ENCODE results near the gene TMEM187. TPM values are rescaled to one million over a fixed set of nuclear protein-coding genes. Genes with fewer than 3 reads are reported as not detected.

Gene TMEM187
- polyA plus RNA-seq, 2 of the 4 experiments (the other 2 are of a cell fraction) = 7.8 to 10.6 TPM

- TF ChIP-seq NPAS2 (CRISPR knock-in tag; IDR thresholded peaks at IDR 0.05; ENCODE audit: borderline replicate concordance) = no peak
- TF ChIP-seq BCL3 (IDR thresholded peaks at IDR 0.05) = peak; percentile 64; the same call in 2 of the 3 replicates
- no peak for TF ChIP-seq POLR2AphosphoS2 (conservative IDR thresholded peaks at IDR 0.05; ENCODE audit: low read length)
- TF ChIP-seq SREBF2 (IDR thresholded peaks at IDR 0.05) = no peak
- no peak for TF ChIP-seq KDM5A (IDR thresholded peaks at IDR 0.05)
- TF ChIP-seq NR3C1 (IDR thresholded peaks at IDR 0.05) = no peak
- TF ChIP-seq ELK1 (IDR thresholded peaks at IDR 0.05; ENCODE audit: low read depth, low read length) = no peak
Observed at GRCh38 chrX:153927922-153928760, 44.4 kb upstream of the TMEM187 start (continued).

GRCh38 chrX:153928846-153929245 is 43.7 kb upstream of the TMEM187 start:
- peaks cover 23% of the 10 kb centered on the region for H3K4me1 ChIP-seq

GRCh38 chrX:153929576-153929975 is 43.0 kb upstream of the TMEM187 start:
- peak overlapping the region; percentile 70 for H3K4me2 ChIP-seq
- TF ChIP-seq POLR2A (IDR thresholded peaks at IDR 0.05; ENCODE audit: low read length) (no peak), ZC3H11A (IDR thresholded peaks at IDR 0.05) (no peak), RCOR1 (IDR thresholded peaks at IDR 0.05; ENCODE audit: low read depth, low read length) (no peak), BCL3 (IDR thresholded peaks at IDR 0.05) (no peak), USF2 (IDR thresholded peaks at IDR 0.05) (no peak), ATOH8 (CRISPR knock-in tag; IDR thresholded peaks at IDR 0.05; ENCODE audit: low read depth) (no peak), CEBPB (IDR thresholded peaks at IDR 0.05) (no peak), MAFK (IDR thresholded peaks at IDR 0.05; ENCODE audit: partially characterized antibody) (no peak), FOSB (CRISPR knock-in tag; IDR thresholded peaks at IDR 0.05) (no peak), KDM1A (IDR thresholded peaks at IDR 0.05; ENCODE audit: low read depth) (no peak)
- WGBS (ENCODE audit: missing lambda C conversion rate) = 95% methylated on average over 6 of the region's 10 CpGs
- H3K4me3 ChIP-seq = no peak overlapping the region
- DNase-seq (ENCODE audit: low read depth in 1 of 2, low spot score in 1 of 2) = no peak
- H3K4me1 ChIP-seq = peaks cover 23% of the 10 kb centered on the region
- no peak for FAIRE-seq
- ChIA-PET POLR2A (interaction anchor here (1.0 kb wide), 1 partner anchor 11 kb away, joined by 3 read pairs; no protein-coding TSS in a partner anchor), CTCF (interaction anchor here (1.0 to 25.1 kb wide), 3 partner anchors 9 to 165 kb away, joined by 3 to 363 read pairs (median 8); partner anchors contain the start of genes PLXNB3 and RENBP)
- 0 out of 6 replicates have a peak overlapping the region, but pooled peaks of 1 of the 2 experiments have one; percentile 20 for H3K27ac ChIP-seq
- no peak for ATAC-seq
- no peaks in the 10 kb centered on the region for H3K9me3 ChIP-seq

More at GRCh38 chrX:153928846-153929245, 43.7 kb upstream of the TMEM187 start:
- ChIA-PET POLR2A (interaction anchor here (0.5 to 1.6 kb wide), 13 partner anchors 8 to 987 kb away, joined by 3 to 12 read pairs (median 4); partner anchors contain the start of genes HCFC1, IDH3G and SSR4), CTCF (interaction anchor here (1.0 to 25.1 kb wide), 7 partner anchors 8 to 987 kb away, joined by 3 to 363 read pairs (median 5); partner anchors contain the start of genes PLXNB3 and RENBP)
- no peak for DNase-seq (ENCODE audit: low read depth in 1 of 2, low spot score in 1 of 2)
- no peaks in the 10 kb centered on the region for H3K9me3 ChIP-seq
- H3K4me3 ChIP-seq = peak overlapping the region; percentile 35
- WGBS (ENCODE audit: missing lambda C conversion rate) = 51% methylated on average over 9 of the region's 9 CpGs
- ATAC-seq = no peak
- peak overlapping the region; percentile 70 for H3K4me2 ChIP-seq
- H3K27ac ChIP-seq = peak overlapping the region; percentile 65 to 84
- TF ChIP-seq USF2 (IDR thresholded peaks at IDR 0.05) = no peak
- no peak for TF ChIP-seq KDM1A (IDR thresholded peaks at IDR 0.05; ENCODE audit: low read depth)
- TF ChIP-seq KDM5A (IDR thresholded peaks at IDR 0.05) = no peak
- TF ChIP-seq MAFK (IDR thresholded peaks at IDR 0.05; ENCODE audit: partially characterized antibody) = no peak
- TF ChIP-seq HDAC2 (IDR thresholded peaks at IDR 0.05) = no peak
- no peak for TF ChIP-seq ZFP36 (IDR thresholded peaks at IDR 0.05; ENCODE audit: borderline replicate concordance, partially characterized antibody)
- no peak for TF ChIP-seq CHD4 (IDR thresholded peaks at IDR 0.05; ENCODE audit: borderline replicate concordance)
- no peak for TF ChIP-seq ZSCAN20 (CRISPR knock-in tag; IDR thresholded peaks at IDR 0.05)
- TF ChIP-seq BHLHE40 (IDR thresholded peaks at IDR 0.05; ENCODE audit: low read depth, low read length) = no peak
- TF ChIP-seq RAD21 (conservative IDR thresholded peaks at IDR 0.05 in 1 of 2, IDR thresholded peaks at IDR 0.05 in 1 of 2) = no peak
- no peak for TF ChIP-seq ATOH8 (CRISPR knock-in tag; IDR thresholded peaks at IDR 0.05; ENCODE audit: low read depth)
- TF ChIP-seq HOXB5 (CRISPR knock-in tag; IDR thresholded peaks at IDR 0.05) = no peak
- TF ChIP-seq NR3C1 (IDR thresholded peaks at IDR 0.05) = no peak
- TF ChIP-seq RARB (CRISPR knock-in tag; IDR thresholded peaks at IDR 0.05) = no peak
- FAIRE-seq = no peak

All from A549 (cell line).